Activated CD4-positive, alpha-beta T cell treated with anti-CD3 and anti-CD28 coated beads, Interleukin-2, amount 10 ng/mL, durations not matched to agents 7 days and 5 days (primary cell): ENCODE data around the gene IFNAR2. TPM values are rescaled to one million over a fixed set of nuclear protein-coding genes. Genes with fewer than 3 reads are reported as not detected.

ENCODE experiments used
- CTCF ChIA-PET: fragments of 350-600 bp; sonication (Branson Sonifier 250); formaldehyde crosslinking; loops from one replicate; lab custom pipeline; 2021; ENCODE audit warnings: antibody characterized with exemption; lab: Charles Lee
- POLR2A ChIA-PET: fragments of 350-600 bp; sonication (Branson Sonifier 250); formaldehyde crosslinking; loops from one replicate; lab custom pipeline; 2021; ENCODE audit warnings: antibody characterized with exemption; lab: Charles Lee
- DNase-seq: peaks from one replicate; pipeline ENCODE4 v3.0.0-alpha.2; 2020
- H3K27ac Mint-ChIP-seq: one replicate; pipeline ENCODE4 v1.8.0; 2021; ENCODE audit warnings: mild to moderate bottlenecking, moderate library complexity, mixed read lengths
- H3K27me3 Mint-ChIP-seq: one replicate; pipeline ENCODE4 v1.8.0; 2021; ENCODE audit warnings: mixed read lengths
- H3K36me3 Mint-ChIP-seq: one replicate; pipeline ENCODE4 v1.8.0; 2021; ENCODE audit warnings: low read depth, mixed read lengths
- H3K4me1 Mint-ChIP-seq: one replicate; pipeline ENCODE4 v1.8.0; 2021; ENCODE audit warnings: mixed read lengths
- H3K4me3 Mint-ChIP-seq: one replicate; pipeline ENCODE4 v1.8.0; 2021; ENCODE audit warnings: mild to moderate bottlenecking, moderate library complexity, mixed read lengths
- H3K9me3 Mint-ChIP-seq: one replicate; pipeline ENCODE4 v1.8.0; 2021; ENCODE audit warnings: mixed read lengths
- total RNA-seq, 2 experiments: library from RNA; stranded (reverse); gene quantifications; one replicate each; pipeline ENCODE4 v1.2.3, GENCODE V29; 2021

The IFNAR2 gene
- total RNA-seq, 2 experiments from 2014 or later, result 55.5 to 64.4 TPM

DNA sequence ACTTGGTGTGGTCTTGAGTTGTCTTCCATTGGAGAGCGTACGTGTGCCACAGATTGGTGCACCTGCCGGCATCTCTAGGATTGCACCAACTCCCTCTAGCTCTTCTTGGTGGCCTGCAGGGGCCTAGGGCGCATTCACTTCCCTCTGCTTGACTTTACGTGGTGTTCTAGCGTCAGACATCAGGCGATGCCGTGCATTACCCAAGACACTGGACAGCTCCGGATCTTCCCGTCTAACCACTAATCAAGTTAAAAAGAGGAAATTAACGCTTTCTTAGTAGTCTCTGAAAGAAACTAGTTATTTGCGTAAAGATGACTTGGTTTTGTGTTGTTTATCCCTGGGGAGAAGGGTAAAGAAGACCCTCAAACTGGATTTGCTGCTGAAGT lies 35.9 kb downstream of the IFNAR2 start:
- peaks cover 64% of the 10 kb centered on the region for H3K4me1 Mint-ChIP-seq
- DNase-seq, result no peak
- H3K9me3 Mint-ChIP-seq, result no peaks in the 10 kb centered on the region
- peaks cover 60% of the 10 kb centered on the region for H3K36me3 Mint-ChIP-seq
- H3K27ac Mint-ChIP-seq, result peak overlapping the region; percentile 76
- ChIA-PET POLR2A (no interaction called here), CTCF (interaction anchor here (0.5 to 1.2 kb wide), 5 partner anchors 12 to 326 kb away, joined by 3 read pairs; no protein-coding TSS in a partner anchor)
- peak overlapping the region; percentile 99 for H3K4me3 Mint-ChIP-seq
- H3K27me3 Mint-ChIP-seq, result no peaks in the 10 kb centered on the region

- no peaks in the 10 kb centered on the region for H3K9me3 Mint-ChIP-seq
- peak within 1 kb of the TSS; percentile 99 for H3K4me3 Mint-ChIP-seq
- CTCF ChIA-PET, result interaction anchor here (0.5 to 1.2 kb wide), 3 partner anchors 11 to 34 kb away, joined by 3 read pairs; no protein-coding TSS in a partner anchor
- peak within 1 kb of the TSS; percentile 91 for H3K27ac Mint-ChIP-seq
- POLR2A ChIA-PET, result no interaction called here
- H3K27me3 Mint-ChIP-seq, result no peaks in the 10 kb centered on the region
- H3K4me1 Mint-ChIP-seq, result peaks cover 66% of the 10 kb centered on the region
- peaks cover 66% of the 10 kb centered on the region for H3K36me3 Mint-ChIP-seq
- peak; percentile 73 for DNase-seq
Measured at GRCh38 chr21:33266050-33266788, 36.5 kb downstream of the IFNAR2 start, which contains the start of gene IL10RB. TSS of gene IL10RB (plus strand) at chr21:33266367. CDS start at chr21:33266466, 99 bp downstream.

GRCh38 chr21:33266789-33267135 lies 37.0 kb downstream of the IFNAR2 start:
- POLR2A ChIA-PET, result no interaction called here
- no peaks in the 10 kb centered on the region for H3K9me3 Mint-ChIP-seq
- CTCF ChIA-PET, result interaction anchor here (0.5 to 1.0 kb wide), 4 partner anchors 22 to 184 kb away, joined by 3 to 7 read pairs (median 4); no protein-coding TSS in a partner anchor
- peak overlapping the region; percentile 99 for H3K4me3 Mint-ChIP-seq
- H3K27ac Mint-ChIP-seq, result peak overlapping the region; percentile 91
- DNase-seq, result peak; percentile 41
- no peaks in the 10 kb centered on the region for H3K27me3 Mint-ChIP-seq
- H3K36me3 Mint-ChIP-seq, result peaks cover 70% of the 10 kb centered on the region
- H3K4me1 Mint-ChIP-seq, result peaks cover 61% of the 10 kb centered on the region

- ChIA-PET CTCF (interaction anchor here (0.5 to 1.0 kb wide), 4 partner anchors 21 to 183 kb away, joined by 3 to 7 read pairs (median 4); no protein-coding TSS in a partner anchor), POLR2A (no interaction called here)
- Mint-ChIP-seq H3K9me3 (no peaks in the 10 kb centered on the region), H3K27ac (peak overlapping the region; percentile 91), H3K36me3 (peaks cover 73% of the 10 kb centered on the region), H3K4me3 (peak overlapping the region; percentile 99), H3K27me3 (no peaks in the 10 kb centered on the region), H3K4me1 (peaks cover 62% of the 10 kb centered on the region)
- DNase-seq, result no peak
Measured at GRCh38 chr21:33267250-33267649, 37.5 kb downstream of the IFNAR2 start.

DNA sequence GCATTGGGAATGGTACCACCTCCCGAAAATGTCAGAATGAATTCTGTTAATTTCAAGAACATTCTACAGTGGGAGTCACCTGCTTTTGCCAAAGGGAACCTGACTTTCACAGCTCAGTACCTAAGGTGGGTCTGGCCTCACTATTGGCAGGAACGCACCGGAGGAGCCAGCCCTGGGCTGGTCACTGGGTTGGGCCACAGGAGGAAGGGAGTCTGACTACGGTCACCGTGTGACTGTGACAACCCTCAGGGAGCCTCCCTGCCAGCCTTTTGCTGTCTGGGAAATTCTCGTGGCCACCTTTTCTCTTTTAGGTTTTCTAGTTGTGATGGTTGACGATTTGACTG lies 38.6 kb downstream of the IFNAR2 start:
- Mint-ChIP-seq H3K27ac (peak overlapping the region; percentile 59), H3K4me1 (peaks cover 62% of the 10 kb centered on the region), H3K9me3 (no peaks in the 10 kb centered on the region), H3K27me3 (no peaks in the 10 kb centered on the region), H3K4me3 (peak overlapping the region; percentile 99), H3K36me3 (peaks cover 72% of the 10 kb centered on the region)
- DNase-seq, result no peak
- ChIA-PET POLR2A (no interaction called here), CTCF (interaction anchor here (0.8 kb wide), 1 partner anchor 27 kb away, joined by 3 read pairs; no protein-coding TSS in a partner anchor)

- Mint-ChIP-seq H3K27me3 (no peaks in the 10 kb centered on the region), H3K4me1 (peaks cover 62% of the 10 kb centered on the region), H3K27ac (peak overlapping the region; percentile 50), H3K36me3 (peaks cover 72% of the 10 kb centered on the region), H3K9me3 (no peaks in the 10 kb centered on the region), H3K4me3 (peak overlapping the region; percentile 99)
- ChIA-PET POLR2A (no interaction called here), CTCF (interaction anchor here (0.8 kb wide), 1 partner anchor 28 kb away, joined by 3 read pairs; no protein-coding TSS in a partner anchor)
- DNase-seq, result no peak
Measured at GRCh38 chr21:33268737-33269441, 39.2 kb downstream of the IFNAR2 start.

DNA sequence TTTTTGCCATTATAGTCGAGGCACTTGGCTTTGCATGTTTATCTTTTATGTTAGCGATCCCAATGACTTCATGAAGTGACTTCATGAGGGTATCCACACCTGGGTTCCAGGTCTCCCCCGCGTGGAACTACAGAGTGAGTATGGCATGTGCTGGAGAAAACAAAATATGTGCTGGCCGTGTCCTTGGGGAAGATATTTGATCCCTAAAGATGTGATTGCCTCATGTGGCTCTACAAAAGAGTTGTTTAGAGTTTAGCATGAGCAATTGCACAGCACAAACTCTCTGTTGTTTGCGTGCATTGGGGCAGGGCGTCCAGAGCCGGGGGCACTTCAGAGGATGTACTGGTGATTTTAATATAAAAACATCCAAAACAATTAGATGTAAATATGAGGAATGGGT lies 41.2 kb downstream of the IFNAR2 start:
- no peak overlapping the region for H3K4me3 Mint-ChIP-seq
- no peak for DNase-seq
- H3K9me3 Mint-ChIP-seq, result no peaks in the 10 kb centered on the region
- H3K27me3 Mint-ChIP-seq, result no peaks in the 10 kb centered on the region
- POLR2A ChIA-PET, result no interaction called here
- CTCF ChIA-PET, result interaction anchor here (0.8 kb wide), 1 partner anchor 316 kb away, joined by 3 read pairs; no protein-coding TSS in a partner anchor
- peaks cover 74% of the 10 kb centered on the region for H3K36me3 Mint-ChIP-seq
- no peak overlapping the region for H3K27ac Mint-ChIP-seq
- peaks cover 50% of the 10 kb centered on the region for H3K4me1 Mint-ChIP-seq

DNA sequence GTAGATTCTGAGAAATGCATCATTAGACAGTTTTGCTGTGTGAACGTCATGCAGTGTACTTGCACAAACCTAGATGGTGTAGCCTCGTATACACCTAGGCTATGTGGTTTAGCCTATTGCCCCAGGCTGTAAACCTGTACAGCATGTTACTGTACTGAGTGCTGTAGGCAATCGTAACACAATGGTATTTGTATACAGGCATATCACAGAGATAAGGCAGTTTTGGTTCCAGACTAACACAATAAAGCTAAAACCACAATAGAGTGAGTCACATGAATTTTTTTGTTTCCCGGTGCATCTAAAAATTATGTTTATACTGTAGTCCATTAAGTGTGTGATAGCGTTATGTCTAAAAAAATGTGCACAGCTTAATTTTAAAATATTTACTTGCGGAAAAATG lies 43.3 kb downstream of the IFNAR2 start:
- H3K27me3 Mint-ChIP-seq, result no peaks in the 10 kb centered on the region
- peaks cover 36% of the 10 kb centered on the region for H3K4me1 Mint-ChIP-seq
- no peak for DNase-seq
- H3K4me3 Mint-ChIP-seq, result no peak overlapping the region
- ChIA-PET CTCF (no interaction called here), POLR2A (no interaction called here)
- H3K36me3 Mint-ChIP-seq, result peaks cover 78% of the 10 kb centered on the region
- no peak overlapping the region for H3K27ac Mint-ChIP-seq
- no peaks in the 10 kb centered on the region for H3K9me3 Mint-ChIP-seq

DNA sequence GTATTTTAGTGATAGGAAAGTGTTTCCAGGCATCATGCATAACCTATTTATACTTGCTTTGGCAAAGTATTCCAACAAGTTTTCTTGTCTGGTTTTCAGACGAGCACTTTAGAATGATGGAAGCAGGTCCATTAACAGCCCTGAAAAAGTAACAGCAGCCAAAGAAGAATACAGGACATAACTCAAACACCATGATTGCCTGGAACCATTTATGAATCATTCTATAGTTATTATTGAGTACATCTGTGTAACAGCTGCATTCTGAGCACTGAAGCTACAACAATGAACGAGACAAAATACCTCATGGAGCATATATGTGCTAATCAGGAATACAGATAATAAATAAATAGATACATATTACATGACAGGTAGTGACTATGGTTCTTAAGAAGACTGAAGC lies 49.0 kb downstream of the IFNAR2 start:
- ChIA-PET CTCF (interaction anchor here (0.6 to 1.5 kb wide), 4 partner anchors 13 to 597 kb away, joined by 3 to 4 read pairs (median 3); no protein-coding TSS in a partner anchor), POLR2A (no interaction called here)
- no peak for DNase-seq
- Mint-ChIP-seq H3K36me3 (peaks cover 75% of the 10 kb centered on the region), H3K27me3 (no peaks in the 10 kb centered on the region), H3K27ac (no peak overlapping the region), H3K4me3 (no peak overlapping the region), H3K4me1 (peaks cover 15% of the 10 kb centered on the region), H3K9me3 (no peaks in the 10 kb centered on the region)

GRCh38 chr21:33279330-33279820 lies 49.6 kb downstream of the IFNAR2 start:
- Mint-ChIP-seq H3K9me3 (no peaks in the 10 kb centered on the region), H3K4me1 (peaks cover 14% of the 10 kb centered on the region), H3K27me3 (no peaks in the 10 kb centered on the region), H3K36me3 (peaks cover 74% of the 10 kb centered on the region), H3K27ac (no peak overlapping the region), H3K4me3 (no peak overlapping the region)
- POLR2A ChIA-PET, result no interaction called here
- CTCF ChIA-PET, result interaction anchor here (0.6 to 1.5 kb wide), 4 partner anchors 14 to 598 kb away, joined by 3 to 4 read pairs (median 4); no protein-coding TSS in a partner anchor
- no peak for DNase-seq
